22Rv1 (cell line): ENCODE results near the gene JAKMIP1.

Experiments
- ZFX ChIP-seq: fragments of 450-650 bp; IDR thresholded peaks from 2 replicates; pipeline ENCODE4 v1.6.1; 2017; ENCODE audit warnings: antibody characterized with exemption, borderline replicate concordance
- TF ChIP-seq, protein P1 (sequence below): fragments of 450-650 bp; IDR thresholded peaks from 2 replicates; pipeline ENCODE4 v1.5.1; 2017; ENCODE audit warnings: mild to moderate bottlenecking

- TF ChIP-seq, protein P1, sequence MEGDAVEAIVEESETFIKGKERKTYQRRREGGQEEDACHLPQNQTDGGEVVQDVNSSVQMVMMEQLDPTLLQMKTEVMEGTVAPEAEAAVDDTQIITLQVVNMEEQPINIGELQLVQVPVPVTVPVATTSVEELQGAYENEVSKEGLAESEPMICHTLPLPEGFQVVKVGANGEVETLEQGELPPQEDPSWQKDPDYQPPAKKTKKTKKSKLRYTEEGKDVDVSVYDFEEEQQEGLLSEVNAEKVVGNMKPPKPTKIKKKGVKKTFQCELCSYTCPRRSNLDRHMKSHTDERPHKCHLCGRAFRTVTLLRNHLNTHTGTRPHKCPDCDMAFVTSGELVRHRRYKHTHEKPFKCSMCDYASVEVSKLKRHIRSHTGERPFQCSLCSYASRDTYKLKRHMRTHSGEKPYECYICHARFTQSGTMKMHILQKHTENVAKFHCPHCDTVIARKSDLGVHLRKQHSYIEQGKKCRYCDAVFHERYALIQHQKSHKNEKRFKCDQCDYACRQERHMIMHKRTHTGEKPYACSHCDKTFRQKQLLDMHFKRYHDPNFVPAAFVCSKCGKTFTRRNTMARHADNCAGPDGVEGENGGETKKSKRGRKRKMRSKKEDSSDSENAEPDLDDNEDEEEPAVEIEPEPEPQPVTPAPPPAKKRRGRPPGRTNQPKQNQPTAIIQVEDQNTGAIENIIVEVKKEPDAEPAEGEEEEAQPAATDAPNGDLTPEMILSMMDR = no peak
- no peak for TF ChIP-seq ZFX
Measured at GRCh38 chr4:6246170-6246634, 45.9 kb upstream of the JAKMIP1 start.
